KOPT-K1 (cell line): ENCODE measurements around the gene MPPED2.

Source experiments
- H3K27ac ChIP-seq: fragments of 200-600 bp; sonication (generic); 2 replicates; pipeline ENCODE4 v1.5.1; 2016; ENCODE audit warnings: antibody characterized with exemption, mild to moderate bottlenecking, low read depth, low read length; ENCODE audit not compliant: poor library complexity, severe bottlenecking
- H3K36me3 ChIP-seq: fragments of 200-600 bp; sonication (generic); 2 replicates; pipeline ENCODE4 v1.5.1; 2017; ENCODE audit warnings: antibody characterized with exemption, mild to moderate bottlenecking, low read length, moderate library complexity; ENCODE audit not compliant: insufficient read depth
- H3K9me3 ChIP-seq: fragments of 200-600 bp; sonication (generic); 2 replicates; pipeline ENCODE4 v1.5.1; 2017; ENCODE audit warnings: antibody characterized with exemption, low read length, mild to moderate bottlenecking; ENCODE audit not compliant: insufficient read depth, poor library complexity, severe bottlenecking

MPPED2 gene

GRCh38 chr11:30468881-30469280 lies 117.3 kb downstream of the MPPED2 start:
- no peak overlapping the region for H3K27ac ChIP-seq
- H3K36me3 ChIP-seq = no peaks in the 10 kb centered on the region

DNA sequence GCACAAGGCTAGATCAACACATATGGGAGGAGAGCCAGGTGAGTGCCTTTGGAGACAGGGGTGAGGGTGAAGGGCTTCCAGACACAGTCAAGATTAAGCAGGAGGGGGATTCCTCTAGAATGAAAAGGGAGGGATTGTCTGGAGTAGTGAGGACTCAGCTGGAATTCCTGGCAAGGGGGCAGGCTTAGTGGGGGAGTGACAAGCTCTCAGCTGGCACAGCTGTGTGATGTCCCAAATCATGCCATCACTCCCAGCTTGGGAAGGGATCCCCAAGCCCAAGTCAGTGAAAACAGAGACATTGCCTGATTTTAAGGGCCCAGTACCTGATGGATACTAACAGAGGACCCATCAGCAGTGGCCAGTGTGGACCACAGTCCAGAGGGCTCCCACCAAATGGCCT lies 119.0 kb downstream of the MPPED2 start:
- Histone ChIP-seq H3K36me3 (no peaks in the 10 kb centered on the region), H3K27ac (no peak overlapping the region), H3K9me3 (no peaks in the 10 kb centered on the region)

More at GRCh38 chr11:30468881-30469280, 117.3 kb downstream of the MPPED2 start:
- H3K9me3 ChIP-seq = no peaks in the 10 kb centered on the region

- H3K9me3 ChIP-seq = no peaks in the 10 kb centered on the region
- H3K36me3 ChIP-seq = no peaks in the 10 kb centered on the region
- H3K27ac ChIP-seq = no peak overlapping the region
Measured at GRCh38 chr11:30465623-30466022, 120.5 kb downstream of the MPPED2 start.

- no peaks in the 10 kb centered on the region for H3K9me3 ChIP-seq
- H3K27ac ChIP-seq = no peak overlapping the region
- no peaks in the 10 kb centered on the region for H3K36me3 ChIP-seq
Measured at GRCh38 chr11:30465192-30465591, 121.0 kb downstream of the MPPED2 start.

- Histone ChIP-seq H3K36me3 (no peaks in the 10 kb centered on the region), H3K27ac (no peak overlapping the region), H3K9me3 (no peaks in the 10 kb centered on the region)
Measured at GRCh38 chr11:30463266-30463665, 122.9 kb downstream of the MPPED2 start.

- Histone ChIP-seq H3K9me3 (no peaks in the 10 kb centered on the region), H3K36me3 (no peaks in the 10 kb centered on the region), H3K27ac (no peak overlapping the region)
Measured at GRCh38 chr11:30462421-30462820, 123.7 kb downstream of the MPPED2 start.

DNA sequence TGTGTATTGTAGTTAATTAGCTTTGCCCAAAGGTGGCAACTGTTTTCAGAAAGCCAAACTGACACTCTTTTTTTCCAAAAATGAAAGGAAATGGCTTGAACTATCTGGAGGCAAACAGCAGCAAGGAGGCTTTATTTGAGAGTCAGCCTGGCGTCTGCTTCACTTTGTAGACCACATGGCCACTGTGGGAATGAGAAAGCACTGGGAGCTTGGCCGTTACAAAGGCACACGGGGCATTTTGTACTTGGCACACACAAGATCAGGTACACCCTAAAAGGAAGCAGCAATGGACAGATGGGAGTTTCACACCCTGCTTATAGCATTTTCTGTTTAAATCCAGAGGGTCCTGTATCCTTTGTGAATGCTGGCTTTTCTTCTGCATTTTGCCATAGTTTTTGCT lies 126.3 kb downstream of the MPPED2 start:
- Histone ChIP-seq H3K27ac (no peak overlapping the region), H3K9me3 (no peaks in the 10 kb centered on the region), H3K36me3 (no peaks in the 10 kb centered on the region)

DNA sequence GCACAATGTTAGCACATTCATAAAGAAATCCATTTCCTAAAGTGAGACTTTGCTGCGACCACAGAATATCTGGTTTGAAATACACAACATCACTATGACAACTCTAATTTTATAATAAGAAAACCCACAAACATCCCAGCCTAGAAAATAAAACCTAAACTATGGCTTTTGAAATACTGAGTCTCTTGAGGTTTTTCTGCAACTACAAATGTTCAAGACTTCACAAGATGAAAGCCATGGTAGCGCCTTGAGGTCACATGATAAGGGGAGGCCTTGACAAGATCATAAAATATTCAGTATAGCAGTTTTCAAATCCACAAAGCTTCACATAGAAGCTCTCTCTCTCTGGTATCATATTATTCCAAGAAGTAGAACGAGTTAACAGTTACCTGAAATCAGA lies 126.8 kb downstream of the MPPED2 start:
- no peaks in the 10 kb centered on the region for H3K9me3 ChIP-seq
- H3K27ac ChIP-seq = no peak overlapping the region
- no peaks in the 10 kb centered on the region for H3K36me3 ChIP-seq

DNA sequence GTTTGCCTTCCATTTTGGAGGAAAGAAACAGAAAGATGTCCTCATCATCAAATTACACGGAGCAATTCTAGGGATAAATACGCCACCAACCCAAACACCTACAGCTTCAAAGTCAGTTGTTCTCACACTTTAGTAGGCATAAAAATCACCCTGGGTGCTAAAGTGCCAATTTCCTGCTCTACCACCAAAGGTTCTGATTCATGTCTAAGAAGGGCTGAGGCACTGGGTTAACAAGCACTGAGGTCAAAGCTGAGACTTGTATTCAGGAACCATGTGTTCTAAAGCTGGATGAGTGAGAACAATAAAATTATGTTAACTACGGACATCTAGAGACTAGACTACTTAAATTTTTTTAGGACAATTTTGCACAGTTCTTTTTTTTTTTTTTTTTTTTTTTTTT lies 127.6 kb downstream of the MPPED2 start:
- no peaks in the 10 kb centered on the region for H3K9me3 ChIP-seq
- H3K36me3 ChIP-seq = no peaks in the 10 kb centered on the region
- no peak overlapping the region for H3K27ac ChIP-seq

- Histone ChIP-seq H3K9me3 (no peaks in the 10 kb centered on the region), H3K36me3 (no peaks in the 10 kb centered on the region), H3K27ac (no peak overlapping the region)
Measured at GRCh38 chr11:30457087-30457486, 129.1 kb downstream of the MPPED2 start.

DNA sequence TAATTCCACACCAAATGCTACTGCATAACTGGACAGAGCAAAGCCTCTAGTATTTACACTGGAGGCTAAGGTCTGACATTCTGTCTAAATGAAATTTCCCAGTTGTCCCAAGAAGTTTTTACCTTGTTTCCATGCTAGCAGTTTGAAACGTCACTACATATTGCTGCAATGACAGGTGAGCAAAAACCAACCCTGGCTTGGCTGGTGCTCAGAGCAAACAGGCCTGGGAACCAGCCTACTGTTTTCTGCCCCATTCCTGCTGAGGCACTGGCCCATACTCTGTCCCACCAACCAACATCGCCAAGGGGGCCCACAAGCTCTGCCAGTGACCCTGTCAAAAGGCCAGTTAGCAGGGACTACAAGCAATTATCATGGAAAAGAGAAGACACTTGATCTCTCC lies 131.1 kb downstream of the MPPED2 start:
- Histone ChIP-seq H3K9me3 (no peaks in the 10 kb centered on the region), H3K36me3 (no peaks in the 10 kb centered on the region), H3K27ac (no peak overlapping the region)

GRCh38 chr11:30454541-30454940 lies 131.6 kb downstream of the MPPED2 start:
- Histone ChIP-seq H3K36me3 (no peaks in the 10 kb centered on the region), H3K27ac (no peak overlapping the region), H3K9me3 (no peaks in the 10 kb centered on the region)

GRCh38 chr11:30454111-30454510 lies 132.0 kb downstream of the MPPED2 start:
- H3K36me3 ChIP-seq = no peaks in the 10 kb centered on the region
- H3K27ac ChIP-seq = no peak overlapping the region
- no peaks in the 10 kb centered on the region for H3K9me3 ChIP-seq

- Histone ChIP-seq H3K27ac (no peak overlapping the region), H3K36me3 (no peaks in the 10 kb centered on the region), H3K9me3 (no peaks in the 10 kb centered on the region)
Measured at GRCh38 chr11:30453705-30454104, 132.4 kb downstream of the MPPED2 start.

- H3K36me3 ChIP-seq = no peaks in the 10 kb centered on the region
- no peak overlapping the region for H3K27ac ChIP-seq
- H3K9me3 ChIP-seq = no peaks in the 10 kb centered on the region
Measured at GRCh38 chr11:30452842-30453241, 133.3 kb downstream of the MPPED2 start.

GRCh38 chr11:30452114-30452513 lies 134.0 kb downstream of the MPPED2 start:
- Histone ChIP-seq H3K9me3 (no peaks in the 10 kb centered on the region), H3K36me3 (no peaks in the 10 kb centered on the region), H3K27ac (no peak overlapping the region)

DNA sequence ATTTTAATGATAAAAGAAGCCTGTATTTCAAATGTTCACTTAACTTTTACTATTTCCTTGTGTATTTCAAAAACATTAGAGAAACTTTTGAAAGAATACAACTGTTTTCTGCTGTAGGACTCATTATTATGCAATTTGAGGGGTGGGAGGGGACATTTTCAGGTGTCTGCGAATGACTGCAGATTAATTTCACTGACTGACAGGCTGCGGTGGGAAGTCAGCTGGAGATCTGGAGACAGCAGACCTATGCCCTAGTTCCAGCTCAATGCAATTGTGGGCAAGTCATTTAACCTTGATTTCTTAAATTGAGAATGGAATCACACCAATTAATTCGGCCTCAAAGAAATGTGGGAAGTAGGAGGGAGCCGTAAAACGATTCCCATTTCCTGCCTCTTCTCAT lies 134.5 kb downstream of the MPPED2 start:
- no peaks in the 10 kb centered on the region for H3K9me3 ChIP-seq
- no peaks in the 10 kb centered on the region for H3K36me3 ChIP-seq
- no peak overlapping the region for H3K27ac ChIP-seq
